GM12873 (cell line): ENCODE data around the gene FARP2.

ENCODE experiments used
- TF ChIP-seq, protein P1 (sequence below): IDR thresholded peaks from 2 replicates; pipeline ENCODE4 v1.5.1; 2012; ENCODE audit warnings: low read depth, mild to moderate bottlenecking, moderate library complexity, low read length, control low read depth; ENCODE audit not compliant: insufficient read depth; ENCODE audit errors: missing control alignments

Gene FARP2

DNA sequence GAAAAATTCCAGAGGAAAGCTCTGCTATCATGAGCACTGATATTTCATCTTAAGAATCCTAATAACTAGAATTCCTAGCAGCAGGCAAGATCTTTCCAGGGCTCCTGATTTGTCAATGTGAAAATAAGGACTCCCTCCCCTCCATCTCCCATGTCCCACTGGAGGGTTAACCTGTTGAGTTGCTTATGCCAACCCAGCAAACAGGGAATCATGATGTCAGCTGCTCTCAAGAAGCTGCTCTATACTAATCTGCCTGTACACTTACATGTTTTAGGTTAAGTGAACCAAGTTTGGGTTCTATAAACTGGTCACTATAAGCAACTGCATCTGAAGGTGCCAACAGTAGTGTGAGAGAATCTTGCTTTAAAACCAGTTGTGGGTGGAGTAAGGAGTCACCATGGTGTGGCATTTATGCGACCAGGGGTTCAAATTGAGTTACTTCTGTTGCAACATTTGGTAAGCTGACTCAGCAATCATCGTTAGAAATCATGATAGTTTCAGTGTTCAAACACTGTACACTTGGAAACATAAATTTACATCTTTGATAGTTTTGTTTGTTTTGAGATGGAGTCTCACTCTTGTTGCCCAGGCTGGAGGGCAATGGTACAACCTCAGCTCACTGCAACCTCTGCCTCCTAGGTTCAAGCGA, 98.9 kb downstream of the FARP2 start:
- TF ChIP-seq, protein P1, sequence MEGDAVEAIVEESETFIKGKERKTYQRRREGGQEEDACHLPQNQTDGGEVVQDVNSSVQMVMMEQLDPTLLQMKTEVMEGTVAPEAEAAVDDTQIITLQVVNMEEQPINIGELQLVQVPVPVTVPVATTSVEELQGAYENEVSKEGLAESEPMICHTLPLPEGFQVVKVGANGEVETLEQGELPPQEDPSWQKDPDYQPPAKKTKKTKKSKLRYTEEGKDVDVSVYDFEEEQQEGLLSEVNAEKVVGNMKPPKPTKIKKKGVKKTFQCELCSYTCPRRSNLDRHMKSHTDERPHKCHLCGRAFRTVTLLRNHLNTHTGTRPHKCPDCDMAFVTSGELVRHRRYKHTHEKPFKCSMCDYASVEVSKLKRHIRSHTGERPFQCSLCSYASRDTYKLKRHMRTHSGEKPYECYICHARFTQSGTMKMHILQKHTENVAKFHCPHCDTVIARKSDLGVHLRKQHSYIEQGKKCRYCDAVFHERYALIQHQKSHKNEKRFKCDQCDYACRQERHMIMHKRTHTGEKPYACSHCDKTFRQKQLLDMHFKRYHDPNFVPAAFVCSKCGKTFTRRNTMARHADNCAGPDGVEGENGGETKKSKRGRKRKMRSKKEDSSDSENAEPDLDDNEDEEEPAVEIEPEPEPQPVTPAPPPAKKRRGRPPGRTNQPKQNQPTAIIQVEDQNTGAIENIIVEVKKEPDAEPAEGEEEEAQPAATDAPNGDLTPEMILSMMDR, result no peak

DNA sequence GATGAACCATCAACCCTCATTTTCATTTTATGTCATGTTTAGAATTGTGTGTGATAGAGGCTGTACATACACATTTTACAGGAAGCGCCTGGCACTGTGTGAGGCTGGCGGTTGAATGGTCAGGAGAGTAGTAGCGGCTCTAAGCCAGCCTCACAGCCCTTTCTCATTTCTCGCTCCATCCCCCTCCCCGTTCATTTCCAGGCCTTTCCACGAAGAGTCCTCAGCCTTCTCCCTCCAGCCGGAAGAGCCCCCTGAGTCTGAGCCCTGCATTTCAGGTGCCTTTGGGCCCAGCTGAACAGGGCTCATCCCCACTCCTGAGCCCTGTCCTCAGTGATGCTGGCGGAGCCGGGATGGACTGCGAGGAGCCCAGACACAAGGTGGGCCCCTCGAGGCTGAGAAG, 100.5 kb downstream of the FARP2 start:
- TF ChIP-seq, protein P1, result no peak

DNA sequence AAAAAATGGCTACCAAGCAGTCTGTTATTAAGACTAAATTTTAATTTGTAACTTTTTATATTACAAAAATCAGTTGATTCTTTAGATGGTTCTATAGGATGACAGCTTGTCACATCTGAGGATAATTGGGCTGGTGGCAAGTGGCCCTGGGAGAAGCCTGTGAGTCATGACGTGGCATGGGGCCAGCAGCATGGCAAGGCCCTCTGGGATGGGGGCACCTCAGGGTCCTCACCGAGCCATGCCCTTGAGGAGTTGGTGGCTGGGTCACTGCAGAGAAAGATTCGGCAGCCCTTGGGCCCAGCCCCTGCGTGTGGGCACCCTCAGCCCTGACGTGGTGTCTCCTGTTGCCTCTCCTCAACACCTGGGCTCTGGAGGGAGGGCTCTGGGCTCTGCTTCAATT, 102.6 kb downstream of the FARP2 start:
- TF ChIP-seq, protein P1, result no peak

DNA sequence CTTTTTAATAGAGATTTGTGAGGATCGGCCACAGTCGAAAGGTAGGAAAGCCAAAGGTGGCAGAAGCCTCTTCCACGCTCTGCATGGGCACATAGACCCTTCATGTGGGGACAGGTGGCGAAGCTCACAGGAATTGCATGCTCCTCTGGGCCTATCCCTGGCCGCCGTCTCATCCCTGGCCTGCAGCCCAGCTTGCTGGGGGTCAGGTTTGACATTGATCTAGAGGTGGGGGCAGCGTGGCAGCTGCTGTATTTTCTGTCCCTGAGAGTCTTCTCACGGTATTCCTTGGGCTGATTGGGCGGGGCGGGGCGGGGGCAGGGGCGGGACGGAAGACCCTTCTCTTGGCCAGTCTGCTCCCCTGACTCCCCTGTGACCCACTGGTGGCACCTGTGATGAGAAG, 103.4 kb downstream of the FARP2 start:
- TF ChIP-seq, protein P1, result no peak

DNA sequence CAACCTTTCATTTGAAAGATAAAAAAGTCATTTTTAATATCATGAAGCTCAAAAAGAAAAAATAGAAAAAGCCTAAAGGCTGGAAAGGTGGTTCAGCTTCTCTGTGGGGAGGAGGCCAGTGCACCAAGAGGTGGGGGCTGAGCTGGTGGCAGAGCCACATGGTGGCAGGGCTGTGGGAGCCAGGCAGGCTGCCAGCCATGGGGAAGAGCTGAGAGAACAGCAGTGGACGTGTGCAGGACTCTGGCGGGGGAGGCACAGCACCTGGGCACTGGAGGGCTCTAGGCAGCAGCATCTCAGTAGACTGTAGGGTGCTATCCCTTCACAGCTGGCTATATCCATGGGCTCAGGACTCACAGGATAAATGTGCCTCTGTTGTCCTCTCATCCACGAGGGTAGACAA, 104.5 kb downstream of the FARP2 start:
- TF ChIP-seq, protein P1, result no peak

DNA sequence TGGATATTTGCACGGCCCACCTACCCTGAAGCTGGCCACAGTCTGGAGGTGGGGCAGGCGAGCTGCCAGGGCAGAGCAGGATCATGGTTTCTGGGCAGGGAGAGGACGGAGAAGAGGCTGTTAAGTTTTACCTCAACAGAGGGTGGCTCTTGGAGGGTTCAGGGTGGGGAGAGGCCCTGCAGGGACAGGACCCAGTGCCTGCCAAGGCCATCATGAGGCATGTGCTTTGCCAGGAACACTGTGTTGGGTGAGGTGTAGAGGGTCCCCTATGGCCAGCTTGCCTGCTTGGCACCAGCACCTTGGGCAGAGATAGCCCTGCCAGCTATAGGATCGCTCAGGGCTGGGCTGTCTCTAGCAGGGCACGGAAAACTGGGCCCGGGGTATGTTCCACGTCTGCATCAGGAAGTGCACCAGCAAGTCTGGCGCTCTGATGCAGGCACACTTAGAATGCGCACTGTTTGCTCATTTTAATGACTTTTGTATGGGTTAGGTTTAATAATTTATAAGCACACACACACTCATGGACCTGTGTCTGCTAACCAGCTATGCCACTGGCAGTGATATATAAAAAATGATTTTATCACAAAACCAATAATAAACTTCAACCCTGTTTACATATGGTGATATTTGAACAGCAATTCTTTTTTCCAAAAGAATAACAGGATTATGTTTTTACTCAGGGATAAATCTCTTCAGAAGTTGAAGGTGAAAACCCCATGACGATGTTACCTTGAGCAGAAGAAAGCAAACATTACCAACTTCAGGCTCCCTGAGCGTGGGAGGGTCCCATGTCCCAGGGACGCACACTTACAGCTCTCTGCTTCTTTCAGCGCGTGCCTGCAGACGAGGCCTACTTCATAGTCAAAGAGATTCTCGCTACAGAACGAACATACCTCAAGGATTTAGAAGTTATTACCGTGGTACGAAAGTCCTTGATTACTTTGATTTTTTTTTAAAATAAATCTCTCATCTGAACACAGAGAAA, 105.9 kb downstream of the FARP2 start:
- TF ChIP-seq, protein P1, result no peak

DNA sequence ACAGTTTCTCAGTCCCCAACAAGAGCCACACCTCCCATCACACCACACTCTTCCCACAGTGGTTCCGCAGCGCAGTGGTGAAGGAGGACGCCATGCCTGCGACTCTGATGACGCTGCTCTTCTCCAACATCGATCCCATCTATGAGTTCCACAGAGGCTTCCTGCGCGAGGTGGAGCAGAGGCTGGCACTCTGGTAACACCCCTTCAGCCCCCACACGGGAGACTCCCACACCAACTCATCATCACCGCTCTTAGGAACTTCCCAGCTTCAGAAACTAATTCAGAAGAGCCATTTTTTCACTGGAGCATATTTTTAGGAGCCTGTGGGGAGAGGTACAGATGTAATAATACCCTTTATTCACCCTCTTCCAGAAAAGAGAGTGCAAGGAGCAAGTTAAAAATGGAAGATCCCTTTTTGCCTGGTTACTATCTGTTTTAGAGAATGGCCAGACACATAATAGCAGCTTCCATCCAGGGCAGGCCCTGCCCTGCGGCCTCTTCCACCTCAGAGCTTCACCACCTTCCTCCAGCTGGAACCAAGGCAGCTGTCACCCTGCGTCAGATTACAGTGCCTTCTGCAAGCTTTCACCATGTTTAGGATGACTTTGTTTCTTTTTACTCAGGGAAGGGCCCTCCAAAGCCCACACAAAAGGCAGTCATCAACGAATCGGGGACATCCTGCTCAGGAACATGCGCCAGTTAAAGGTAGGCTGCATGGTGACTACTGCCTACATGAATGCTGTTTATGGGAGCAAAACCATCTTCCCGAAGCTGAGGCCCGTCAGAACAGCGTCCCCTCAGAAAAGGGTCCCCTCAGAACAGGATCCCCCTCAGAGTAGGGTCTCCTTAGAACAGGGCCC, 107.4 kb downstream of the FARP2 start:
- TF ChIP-seq, protein P1, result no peak
